GM23338 (cell line): ENCODE measurements around the gene IL6. TPM values are rescaled to one million over a fixed set of nuclear protein-coding genes. Genes with fewer than 3 reads are reported as not detected.

Source experiments
- ATAC-seq: fragments of 200-7000 bp; cut with Tn5 transposase; 3 replicates; pipeline ENCODE4 v1.9.1; 2020
- DNase-seq: peaks from one replicate; pipeline ENCODE4 v3.0.0-alpha.2; 2015; ENCODE audit warnings: low spot score
- H2AFZ ChIP-seq: fragments of 200-600 bp; sonication (generic); 2 replicates; pipeline ENCODE4 v1.8.0; 2016; ENCODE audit warnings: antibody characterized with exemption, mild to moderate bottlenecking, moderate library complexity
- H3F3A ChIP-seq: fragments of 200-600 bp; sonication (generic); replicated peaks from 2 replicates; pipeline ENCODE4 v1.8.0; 2017; ENCODE audit warnings: antibody characterized with exemption, mixed run types, low read depth
- H3K27ac ChIP-seq: fragments of 200-600 bp; sonication (generic); 2 replicates; pipeline ENCODE4 v1.6.1; 2016; ENCODE audit warnings: low read depth
- H3K27me3 ChIP-seq: fragments of 200-600 bp; sonication (generic); 2 replicates; pipeline ENCODE4 v1.8.0; 2016; ENCODE audit warnings: mild to moderate bottlenecking, mixed run types, moderate library complexity; ENCODE audit not compliant: insufficient read depth
- H3K36me3 ChIP-seq: fragments of 200-600 bp; sonication (generic); 2 replicates; pipeline ENCODE4 v1.8.0; 2016; ENCODE audit warnings: mild to moderate bottlenecking; ENCODE audit not compliant: insufficient read depth
- H3K4me1 ChIP-seq: fragments of 200-600 bp; sonication (generic); 2 replicates; pipeline ENCODE4 v1.8.0; 2016; ENCODE audit warnings: mild to moderate bottlenecking, moderate library complexity; ENCODE audit not compliant: insufficient read depth
- H3K4me2 ChIP-seq: fragments of 200-600 bp; sonication (generic); 2 replicates; pipeline ENCODE4 v1.7.1; 2017; ENCODE audit warnings: mixed run types
- H3K4me3 ChIP-seq: fragments of 200-600 bp; sonication (generic); 2 replicates; pipeline ENCODE4 v1.6.1; 2016; ENCODE audit warnings: mixed run types
- H3K79me2 ChIP-seq: fragments of 200-600 bp; sonication (generic); replicated peaks from 2 replicates; pipeline ENCODE4 v1.8.0; 2017; ENCODE audit warnings: mild to moderate bottlenecking; ENCODE audit not compliant: insufficient read depth
- H3K9me2 ChIP-seq: fragments of 200-600 bp; sonication (generic); 2 replicates; pipeline ENCODE4 v1.8.0; 2017; ENCODE audit not compliant: insufficient read depth
- H4K20me1 ChIP-seq: fragments of 200-600 bp; sonication (generic); replicated peaks from 2 replicates; pipeline ENCODE4 v1.8.0; 2017; ENCODE audit warnings: mild to moderate bottlenecking; ENCODE audit not compliant: insufficient read depth
- H3K27ac Mint-ChIP-seq: 2 replicates; pipeline ENCODE4 v1.8.0; 2020; ENCODE audit warnings: inconsistent platforms, mild to moderate bottlenecking, moderate library complexity, mixed read lengths
- H3K27me3 Mint-ChIP-seq: 3 replicates; pipeline ENCODE4 v1.8.0; 2022; ENCODE audit warnings: low read depth, mild to moderate bottlenecking, moderate library complexity, mixed read lengths, inconsistent platforms; ENCODE audit not compliant: insufficient read depth, poor library complexity
- H3K36me3 Mint-ChIP-seq: 3 replicates; pipeline ENCODE4 v1.8.0; 2021; ENCODE audit warnings: low read depth, mild to moderate bottlenecking, inconsistent platforms, moderate library complexity, mixed read lengths
- H3K4me1 Mint-ChIP-seq: 3 replicates; pipeline ENCODE4 v1.8.0; 2020; ENCODE audit warnings: mild to moderate bottlenecking, inconsistent platforms, mixed read lengths
- H3K4me3 Mint-ChIP-seq: 3 replicates; pipeline ENCODE4 v1.8.0; 2021; ENCODE audit warnings: moderate library complexity, mild to moderate bottlenecking, inconsistent platforms, mixed read lengths
- H3K9me3 Mint-ChIP-seq: 3 replicates; pipeline ENCODE4 v1.8.0; 2020; ENCODE audit warnings: moderate library complexity, mild to moderate bottlenecking, inconsistent platforms, mixed read lengths
- CREB1 ChIP-seq: fragments of 250-450 bp; sonication (Bioruptor Pico); IDR thresholded peaks from 2 replicates; pipeline ENCODE4 v1.5.0; 2020; ENCODE audit warnings: low read depth, mild to moderate bottlenecking, moderate library complexity
- CTCF ChIP-seq, 2 experiments: fragments of 200-600 bp in 1 of 2; sonication (generic) in 1 of 2; conservative IDR thresholded peaks; 2 replicates each; pipeline versions ENCODE4 v1.5.1 to v1.6.1; 2016 to 2017; ENCODE audit warnings: antibody characterized with exemption in 2 of 2, low read depth in 2 of 2, mild to moderate bottlenecking in 2 of 2, moderate library complexity in 1 of 2
- EZH2 ChIP-seq: fragments of 200-600 bp; sonication (generic); IDR thresholded peaks from one replicate; pipeline ENCODE4 v1.8.0; 2017; ENCODE audit warnings: antibody characterized with exemption, mild to moderate bottlenecking, low read depth; ENCODE audit not compliant: unreplicated experiment
- EZH2phosphoT487 ChIP-seq: fragments of 200-600 bp; sonication (generic); IDR thresholded peaks from one replicate; pipeline ENCODE4 v1.8.1; 2018; ENCODE audit warnings: antibody characterized with exemption; ENCODE audit not compliant: unreplicated experiment
- JUNB ChIP-seq: IDR thresholded peaks from one replicate; pipeline ENCODE4 v1.6.1; 2016; ENCODE audit warnings: antibody characterized with exemption; ENCODE audit not compliant: unreplicated experiment
- POLR2AphosphoS5 ChIP-seq: IDR thresholded peaks from 2 replicates; pipeline ENCODE4 v1.6.1; 2016; ENCODE audit warnings: antibody characterized with exemption, low read depth
- REST ChIP-seq: IDR thresholded peaks from one replicate; pipeline ENCODE4 v1.6.1; 2018; ENCODE audit warnings: antibody characterized with exemption; ENCODE audit not compliant: unreplicated experiment
- STAT1 ChIP-seq: IDR thresholded peaks from one replicate; pipeline ENCODE4 v1.6.1; 2016; ENCODE audit warnings: antibody characterized with exemption; ENCODE audit not compliant: unreplicated experiment
- ZNF114 ChIP-seq: fragments of 250-450 bp; sonication (Bioruptor Pico); IDR thresholded peaks from 2 replicates; pipeline ENCODE4 v1.5.0; 2020; ENCODE audit warnings: mild to moderate bottlenecking, moderate library complexity
- ZNF331 ChIP-seq: fragments of 250-450 bp; sonication (Bioruptor Pico); IDR thresholded peaks from 2 replicates; pipeline ENCODE4 v1.5.0; 2020; ENCODE audit warnings: low read depth, mild to moderate bottlenecking, moderate library complexity
- polyA plus RNA-seq: library from polyadenylated mRNA; unstranded; fragments of >200 nt; fragmentation: Nextera tagmentation; extraction: Ambion mirVana; gene quantifications from 2 replicates; pipeline ENCODE4 v1.2.1, GENCODE V29; 2016
- total RNA-seq: library from RNA; depleted of rRNA; stranded (reverse); fragments of >200 nt; shearing (Covaris generic); gene quantifications from 2 replicates; pipeline ENCODE4 v1.2.3, GENCODE V29; 2014
- TF ChIP-seq, protein P1 (sequence below): IDR thresholded peaks from 2 replicates; pipeline ENCODE4 v1.6.1; 2016; ENCODE audit warnings: antibody characterized with exemption
- TF ChIP-seq, protein P2 (sequence below): fragments of 250-450 bp; sonication (Bioruptor Pico); IDR thresholded peaks from 2 replicates; pipeline ENCODE4 v1.5.0; 2020; ENCODE audit warnings: mild to moderate bottlenecking, moderate library complexity

The IL6 gene
- total and polyA plus RNA-seq, 2 experiments from 2014 or later, result 1.6 TPM; not detected in 1

DNA sequence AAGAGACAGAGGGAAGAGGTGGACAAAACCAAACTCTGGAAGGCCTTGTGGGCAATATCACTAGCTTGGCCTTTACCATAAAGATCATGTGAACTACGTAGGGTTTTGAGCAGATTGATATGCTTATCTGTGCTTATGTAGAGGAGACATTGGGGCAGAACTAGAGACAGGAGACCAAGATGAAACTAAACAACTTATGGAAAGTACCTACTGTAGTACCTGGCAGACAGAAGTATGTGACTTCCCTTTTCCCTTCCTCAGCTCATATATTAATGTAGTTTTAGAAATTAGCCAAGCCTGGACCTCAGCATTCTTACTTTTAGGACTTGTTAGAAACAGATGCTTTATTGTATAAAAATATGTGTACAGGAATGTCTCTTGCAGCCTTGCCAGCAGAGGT lies 14.0 kb upstream of the IL6 start:
- no peaks in the 10 kb centered on the region for H3K27me3 ChIP-seq
- peaks cover 3% of the 10 kb centered on the region for H3K4me1 Mint-ChIP-seq
- H3F3A ChIP-seq, result no peaks in the 10 kb centered on the region
- H3K4me3 Mint-ChIP-seq, result no peak overlapping the region
- H2AFZ ChIP-seq, result no peak overlapping the region
- H3K4me1 ChIP-seq, result peaks cover 22% of the 10 kb centered on the region
- H3K27ac ChIP-seq, result no peak overlapping the region
- H3K27ac Mint-ChIP-seq, result no peak overlapping the region
- no peaks in the 10 kb centered on the region for H3K36me3 Mint-ChIP-seq
- ATAC-seq (no peak), DNase-seq (no peak)
- no peaks in the 10 kb centered on the region for H3K36me3 ChIP-seq
- H3K4me3 ChIP-seq, result no peak overlapping the region
- H3K27me3 Mint-ChIP-seq, result no peaks in the 10 kb centered on the region
- no peaks in the 10 kb centered on the region for H4K20me1 ChIP-seq
- no peaks in the 10 kb centered on the region for H3K79me2 ChIP-seq
- TF ChIP-seq, protein P1, sequence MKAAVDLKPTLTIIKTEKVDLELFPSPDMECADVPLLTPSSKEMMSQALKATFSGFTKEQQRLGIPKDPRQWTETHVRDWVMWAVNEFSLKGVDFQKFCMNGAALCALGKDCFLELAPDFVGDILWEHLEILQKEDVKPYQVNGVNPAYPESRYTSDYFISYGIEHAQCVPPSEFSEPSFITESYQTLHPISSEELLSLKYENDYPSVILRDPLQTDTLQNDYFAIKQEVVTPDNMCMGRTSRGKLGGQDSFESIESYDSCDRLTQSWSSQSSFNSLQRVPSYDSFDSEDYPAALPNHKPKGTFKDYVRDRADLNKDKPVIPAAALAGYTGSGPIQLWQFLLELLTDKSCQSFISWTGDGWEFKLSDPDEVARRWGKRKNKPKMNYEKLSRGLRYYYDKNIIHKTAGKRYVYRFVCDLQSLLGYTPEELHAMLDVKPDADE, result no peak
- no peak for TF ChIP-seq EZH2
- no peak for TF ChIP-seq JUNB
- TF ChIP-seq POLR2AphosphoS5, result no peak
- no peak for TF ChIP-seq EZH2phosphoT487
- TF ChIP-seq REST, result no peak
- TF ChIP-seq ZNF114, result no peak
- no peak for TF ChIP-seq STAT1
- no peak for TF ChIP-seq ZNF331 (CRISPR knock-in tag)
- no peak for TF ChIP-seq CREB1 (CRISPR knock-in tag)
- TF ChIP-seq, protein P2, sequence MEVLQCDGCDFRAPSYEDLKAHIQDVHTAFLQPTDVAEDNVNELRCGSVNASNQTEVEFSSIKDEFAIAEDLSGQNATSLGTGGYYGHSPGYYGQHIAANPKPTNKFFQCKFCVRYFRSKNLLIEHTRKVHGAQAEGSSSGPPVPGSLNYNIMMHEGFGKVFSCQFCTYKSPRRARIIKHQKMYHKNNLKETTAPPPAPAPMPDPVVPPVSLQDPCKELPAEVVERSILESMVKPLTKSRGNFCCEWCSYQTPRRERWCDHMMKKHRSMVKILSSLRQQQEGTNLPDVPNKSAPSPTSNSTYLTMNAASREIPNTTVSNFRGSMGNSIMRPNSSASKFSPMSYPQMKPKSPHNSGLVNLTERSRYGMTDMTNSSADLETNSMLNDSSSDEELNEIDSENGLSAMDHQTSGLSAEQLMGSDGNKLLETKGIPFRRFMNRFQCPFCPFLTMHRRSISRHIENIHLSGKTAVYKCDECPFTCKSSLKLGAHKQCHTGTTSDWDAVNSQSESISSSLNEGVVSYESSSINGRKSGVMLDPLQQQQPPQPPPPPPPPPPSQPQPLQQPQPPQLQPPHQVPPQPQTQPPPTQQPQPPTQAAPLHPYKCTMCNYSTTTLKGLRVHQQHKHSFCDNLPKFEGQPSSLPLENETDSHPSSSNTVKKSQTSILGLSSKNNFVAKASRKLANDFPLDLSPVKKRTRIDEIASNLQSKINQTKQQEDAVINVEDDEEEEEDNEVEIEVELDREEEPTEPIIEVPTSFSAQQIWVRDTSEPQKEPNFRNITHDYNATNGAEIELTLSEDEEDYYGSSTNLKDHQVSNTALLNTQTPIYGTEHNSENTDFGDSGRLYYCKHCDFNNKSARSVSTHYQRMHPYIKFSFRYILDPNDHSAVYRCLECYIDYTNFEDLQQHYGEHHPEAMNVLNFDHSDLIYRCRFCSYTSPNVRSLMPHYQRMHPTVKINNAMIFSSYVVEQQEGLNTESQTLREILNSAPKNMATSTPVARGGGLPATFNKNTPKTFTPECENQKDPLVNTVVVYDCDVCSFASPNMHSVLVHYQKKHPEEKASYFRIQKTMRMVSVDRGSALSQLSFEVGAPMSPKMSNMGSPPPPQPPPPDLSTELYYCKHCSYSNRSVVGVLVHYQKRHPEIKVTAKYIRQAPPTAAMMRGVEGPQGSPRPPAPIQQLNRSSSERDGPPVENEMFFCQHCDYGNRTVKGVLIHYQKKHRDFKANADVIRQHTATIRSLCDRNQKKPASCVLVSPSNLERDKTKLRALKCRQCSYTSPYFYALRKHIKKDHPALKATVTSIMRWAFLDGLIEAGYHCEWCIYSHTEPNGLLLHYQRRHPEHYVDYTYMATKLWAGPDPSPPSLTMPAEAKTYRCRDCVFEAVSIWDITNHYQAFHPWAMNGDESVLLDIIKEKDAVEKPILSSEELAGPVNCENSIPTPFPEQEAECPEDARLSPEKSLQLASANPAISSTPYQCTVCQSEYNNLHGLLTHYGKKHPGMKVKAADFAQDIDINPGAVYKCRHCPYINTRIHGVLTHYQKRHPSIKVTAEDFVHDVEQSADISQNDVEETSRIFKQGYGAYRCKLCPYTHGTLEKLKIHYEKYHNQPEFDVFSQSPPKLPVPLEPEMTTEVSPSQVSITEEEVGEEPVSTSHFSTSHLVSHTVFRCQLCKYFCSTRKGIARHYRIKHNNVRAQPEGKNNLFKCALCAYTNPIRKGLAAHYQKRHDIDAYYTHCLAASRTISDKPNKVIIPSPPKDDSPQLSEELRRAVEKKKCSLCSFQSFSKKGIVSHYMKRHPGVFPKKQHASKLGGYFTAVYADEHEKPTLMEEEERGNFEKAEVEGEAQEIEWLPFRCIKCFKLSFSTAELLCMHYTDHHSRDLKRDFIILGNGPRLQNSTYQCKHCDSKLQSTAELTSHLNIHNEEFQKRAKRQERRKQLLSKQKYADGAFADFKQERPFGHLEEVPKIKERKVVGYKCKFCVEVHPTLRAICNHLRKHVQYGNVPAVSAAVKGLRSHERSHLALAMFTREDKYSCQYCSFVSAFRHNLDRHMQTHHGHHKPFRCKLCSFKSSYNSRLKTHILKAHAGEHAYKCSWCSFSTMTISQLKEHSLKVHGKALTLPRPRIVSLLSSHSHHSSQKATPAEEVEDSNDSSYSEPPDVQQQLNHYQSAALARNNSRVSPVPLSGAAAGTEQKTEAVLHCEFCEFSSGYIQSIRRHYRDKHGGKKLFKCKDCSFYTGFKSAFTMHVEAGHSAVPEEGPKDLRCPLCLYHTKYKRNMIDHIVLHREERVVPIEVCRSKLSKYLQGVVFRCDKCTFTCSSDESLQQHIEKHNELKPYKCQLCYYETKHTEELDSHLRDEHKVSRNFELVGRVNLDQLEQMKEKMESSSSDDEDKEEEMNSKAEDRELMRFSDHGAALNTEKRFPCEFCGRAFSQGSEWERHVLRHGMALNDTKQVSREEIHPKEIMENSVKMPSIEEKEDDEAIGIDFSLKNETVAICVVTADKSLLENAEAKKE (CRISPR knock-in tag), result no peak
- no peak for TF ChIP-seq CTCF (conservative IDR thresholded peaks at IDR 0.05; ENCODE audit: low read depth in 2 of 2)
- no peaks in the 10 kb centered on the region; the same call in 2 of the 3 replicates for H3K9me3 Mint-ChIP-seq
- H3K9me2 ChIP-seq, result peaks cover 7% of the 10 kb centered on the region; the same call in 1 of the 2 replicates
- H3K4me2 ChIP-seq, result no peak overlapping the region
